ENCODE measurements around the gene TUBAL3.

TUBAL3 gene

DNA sequence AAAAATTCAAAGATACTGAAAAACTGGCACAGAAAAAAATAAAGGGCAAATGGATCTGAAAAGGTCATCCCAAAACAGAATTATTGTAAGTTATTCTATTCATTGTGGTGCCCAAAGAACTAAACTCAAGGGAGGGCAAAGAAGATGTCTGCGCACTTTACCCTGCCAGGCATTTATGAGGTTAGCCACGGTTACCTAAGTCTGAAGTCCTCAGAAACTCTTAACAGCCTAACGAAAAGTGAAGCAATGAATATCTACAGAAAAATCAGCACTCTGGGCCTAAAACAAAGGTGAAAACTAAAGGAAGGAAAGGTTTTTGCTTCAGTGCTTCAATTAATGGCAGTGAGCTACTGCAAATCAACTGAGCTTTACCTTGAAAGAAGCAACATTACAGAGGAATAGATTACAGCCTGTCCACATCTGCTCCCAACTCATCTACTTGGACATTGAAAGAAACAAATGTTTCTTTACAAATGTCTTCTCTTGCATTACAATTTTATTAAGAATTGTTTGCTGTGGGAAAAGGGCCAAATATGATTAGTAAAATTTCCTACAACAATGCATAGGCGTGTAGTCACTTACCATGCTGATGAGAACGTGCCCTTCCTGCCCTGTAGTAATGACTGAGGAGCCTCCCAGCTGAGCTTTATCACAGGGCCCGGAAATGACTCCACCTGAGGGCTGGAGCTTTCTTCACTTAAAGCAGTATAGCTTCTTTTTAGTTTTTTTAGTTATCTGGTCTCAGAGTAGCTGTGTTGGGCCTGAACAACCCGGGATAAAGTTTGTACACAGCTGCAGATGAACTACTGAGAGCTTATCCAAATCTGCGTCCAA is at the start of gene TUBAL3:
TUBAL3 (minus strand) TSS at position 621 of the 834 bp plus-strand sequence; CDS start at position 585, 36 bp downstream.
- peak; percentile 55 for DNase-seq (ENCODE audit: low spot score)

DNA sequence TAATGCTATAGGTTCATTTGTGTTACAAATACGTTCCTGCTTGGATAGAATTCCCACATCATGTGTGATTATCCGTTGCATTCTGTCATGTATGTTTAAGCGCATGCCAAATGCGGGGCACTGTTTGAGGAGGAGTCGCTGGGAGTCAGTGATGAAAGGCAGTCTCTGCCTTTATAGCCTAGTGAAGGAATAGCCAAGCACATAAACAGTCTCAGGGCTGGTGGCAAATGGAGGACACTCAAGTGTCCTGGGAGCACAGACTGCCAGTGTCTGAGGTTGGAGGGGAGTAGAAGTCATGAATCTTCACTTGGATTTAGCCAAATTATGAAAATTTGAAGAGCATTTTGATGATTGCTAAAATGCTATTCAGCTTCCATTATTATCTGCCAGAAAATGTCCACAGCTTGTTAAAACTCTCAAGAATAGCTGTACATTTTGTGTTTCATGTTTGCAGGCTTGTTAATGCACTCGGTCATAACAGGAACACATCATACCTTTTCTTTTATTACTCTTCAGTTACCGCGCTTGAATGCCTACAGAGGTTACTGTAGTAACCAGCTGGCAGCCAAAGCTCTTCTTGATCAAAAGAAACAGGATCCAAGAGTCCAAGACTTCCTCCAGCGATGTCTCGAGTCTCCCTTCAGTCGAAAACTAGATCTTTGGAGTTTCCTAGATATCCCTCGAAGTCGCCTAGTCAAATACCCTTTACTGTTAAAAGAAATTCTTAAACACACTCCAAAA is 49.3 kb upstream of the TUBAL3 start:
- no peak for DNase-seq (ENCODE audit: low spot score)

DNA sequence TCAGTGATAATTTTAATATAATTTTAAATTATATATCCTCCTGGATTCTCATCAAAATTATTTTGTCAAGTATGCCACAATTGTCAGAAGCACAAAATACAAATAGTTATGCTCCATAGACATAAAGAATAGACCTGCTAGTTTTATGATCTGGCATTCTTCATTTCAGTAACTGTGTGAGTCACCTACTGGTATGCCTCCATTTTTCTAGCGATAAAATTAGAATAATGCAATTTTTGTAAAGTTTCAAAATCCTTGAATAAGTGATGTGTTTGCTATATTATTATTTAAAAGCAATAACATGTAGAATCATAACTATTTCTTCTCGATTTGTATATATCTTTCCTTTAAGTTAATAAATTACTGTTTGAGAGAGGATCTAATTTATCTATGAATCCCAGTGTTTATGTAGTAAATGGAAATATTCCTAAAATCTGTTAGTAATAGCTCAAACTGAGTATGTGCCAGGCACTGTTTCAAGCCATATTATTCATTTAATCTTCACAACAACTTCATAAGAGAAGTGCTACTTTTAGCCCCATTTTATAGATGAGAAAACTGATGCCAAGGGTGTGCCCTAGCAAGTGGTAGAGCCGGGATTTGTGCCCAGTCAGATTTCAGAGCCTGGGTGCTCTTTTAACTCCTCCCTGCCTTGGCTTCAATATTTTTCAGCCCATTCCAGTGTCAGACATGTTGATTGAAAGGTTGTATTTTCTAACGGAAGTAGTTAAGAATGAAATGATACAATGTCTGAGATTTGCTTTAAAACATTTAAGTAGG is 46.2 kb upstream of the TUBAL3 start:
- DNase-seq (ENCODE audit: low spot score) = no peak

DNA sequence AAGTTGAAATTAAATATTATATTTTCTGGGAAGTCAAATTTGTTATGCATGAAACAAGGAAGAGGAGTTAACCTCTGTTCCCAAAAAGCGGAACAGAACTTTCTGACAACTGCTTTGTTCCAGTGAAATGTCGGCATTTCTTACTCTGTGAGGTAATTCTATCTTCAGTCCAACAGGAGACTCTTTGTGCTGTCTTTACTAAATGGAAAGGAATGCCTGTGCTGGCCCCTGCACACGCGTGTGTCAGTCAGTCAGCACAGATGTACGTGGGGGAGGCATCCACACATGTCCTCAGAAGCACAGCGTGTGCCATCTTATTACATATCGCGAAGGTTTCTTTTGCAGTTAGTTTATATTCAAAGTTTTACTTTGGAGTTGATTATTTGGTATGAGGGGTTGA is 45.2 kb upstream of the TUBAL3 start:
- DNase-seq (ENCODE audit: low spot score) = no peak

DNA sequence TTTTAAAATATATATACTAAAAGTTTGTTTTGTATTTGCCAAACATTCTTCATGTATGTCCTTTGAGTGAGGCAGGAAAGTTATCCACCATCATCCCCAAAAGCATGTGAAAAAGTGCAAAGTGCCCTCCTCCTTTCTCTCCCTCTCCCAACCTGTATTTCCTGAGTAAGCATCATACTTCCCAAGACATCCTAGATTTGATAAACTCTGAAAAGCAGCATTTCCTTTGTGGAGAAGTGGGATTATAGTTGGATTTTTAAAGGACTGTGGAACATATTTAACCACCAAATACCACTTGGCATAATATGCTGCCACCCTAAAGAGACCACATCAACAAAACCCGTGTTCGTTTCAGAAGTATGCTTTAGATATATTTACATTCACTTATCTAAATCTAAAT is 44.6 kb upstream of the TUBAL3 start:
- DNase-seq (ENCODE audit: low spot score) = no peak

DNA sequence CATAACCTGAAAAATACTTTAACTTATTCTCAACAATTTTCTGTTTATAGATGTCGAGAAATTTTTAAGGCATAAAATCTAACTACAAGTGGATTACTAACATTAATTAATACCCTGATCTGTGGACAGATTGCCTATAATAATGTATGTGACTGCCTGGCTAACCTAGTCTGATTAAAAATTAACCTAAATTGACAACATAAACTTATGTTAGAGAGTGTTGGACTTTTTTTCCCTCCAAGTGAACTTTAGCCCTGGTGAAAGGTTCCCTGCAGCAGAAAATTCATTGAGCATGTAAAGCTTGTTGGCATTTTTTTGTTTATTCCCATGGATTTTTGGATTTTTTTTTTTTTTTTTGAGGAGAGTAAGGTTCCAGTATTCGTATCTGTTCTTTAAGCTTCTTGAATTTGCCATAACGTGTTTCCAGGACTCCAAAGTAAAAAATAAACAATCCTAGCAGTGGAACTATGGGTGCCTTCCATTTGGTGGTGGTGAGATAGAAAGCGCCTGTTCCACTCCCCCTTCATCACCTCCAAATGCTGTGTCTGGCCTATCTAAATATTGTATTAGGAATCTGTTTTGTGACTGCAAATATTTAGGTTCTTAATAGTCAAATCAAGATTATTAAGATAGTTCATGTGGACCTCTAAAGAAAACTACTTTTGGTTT is 43.8 kb upstream of the TUBAL3 start:
- DNase-seq (ENCODE audit: low spot score) = peak; percentile 60

DNA sequence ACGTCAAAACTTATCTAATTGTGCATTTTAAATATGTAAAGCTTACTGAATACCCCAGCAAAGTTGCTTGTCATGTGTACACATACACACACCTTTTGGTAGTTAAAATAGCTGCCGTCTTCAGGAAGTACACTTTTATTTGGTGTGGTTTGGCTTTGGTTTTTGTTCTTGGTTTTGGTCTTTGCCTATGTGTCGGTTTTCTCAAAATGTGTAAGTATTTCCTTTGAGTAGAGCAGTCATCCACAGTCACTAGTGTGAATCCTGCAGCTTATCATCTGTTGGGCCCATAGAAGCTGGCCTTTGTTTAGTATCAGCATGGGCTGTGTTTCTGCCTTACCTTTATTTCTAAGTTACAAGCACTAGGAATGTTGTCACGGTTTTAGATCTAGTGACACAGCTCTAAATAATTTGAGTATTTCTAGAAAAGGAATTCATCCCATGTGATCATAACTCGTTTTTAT is 43.0 kb upstream of the TUBAL3 start:
- peak; percentile 33 for DNase-seq (ENCODE audit: low spot score)

DNA sequence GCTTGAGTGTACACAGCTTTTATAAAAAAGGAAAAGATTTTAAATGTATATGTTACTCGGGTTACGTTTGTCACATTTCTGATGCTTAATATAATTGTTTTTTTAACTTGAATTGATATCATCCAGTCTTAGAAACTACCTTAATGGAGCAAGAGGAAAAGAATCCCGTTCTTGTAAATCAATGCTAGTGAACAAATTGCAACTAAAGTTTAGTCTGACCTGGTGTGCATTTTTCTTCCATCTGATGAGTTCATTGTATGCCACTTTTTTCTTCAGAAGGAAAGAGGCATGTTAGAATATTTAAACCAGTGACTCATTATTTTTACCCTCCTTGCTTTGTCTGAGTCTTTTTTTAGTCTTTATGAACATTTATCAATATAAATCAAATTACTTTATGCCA is 42.4 kb upstream of the TUBAL3 start:
- DNase-seq (ENCODE audit: low spot score) = peak; percentile 31

DNA sequence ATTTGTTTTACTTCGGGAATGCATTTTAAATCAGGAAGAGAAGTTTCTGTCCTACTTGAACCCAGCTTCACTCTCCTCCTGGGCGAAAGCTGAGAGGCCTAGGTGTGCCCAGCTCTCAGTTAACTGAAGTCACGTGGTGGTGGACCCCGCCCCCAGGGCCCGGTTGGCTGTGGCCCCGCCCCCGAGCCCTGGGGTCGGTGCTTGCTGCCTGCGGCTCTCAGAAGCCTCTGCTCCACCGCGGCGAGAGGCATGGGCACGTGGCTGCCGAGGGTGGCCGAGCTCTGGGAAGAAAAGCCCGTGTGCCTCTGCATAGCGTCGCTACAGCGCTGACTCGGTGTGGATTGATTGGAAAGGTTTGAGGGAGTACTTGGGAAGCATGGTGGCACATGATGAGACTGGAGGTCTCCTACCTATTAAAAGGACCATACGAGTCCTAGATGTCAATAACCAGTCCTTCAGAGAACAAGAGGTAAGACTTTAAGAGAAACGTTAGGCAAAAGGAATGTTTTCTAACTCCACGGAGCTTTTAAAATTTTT is 41.8 kb upstream of the TUBAL3 start:
- DNase-seq (ENCODE audit: low spot score) = peak; percentile 93

DNA sequence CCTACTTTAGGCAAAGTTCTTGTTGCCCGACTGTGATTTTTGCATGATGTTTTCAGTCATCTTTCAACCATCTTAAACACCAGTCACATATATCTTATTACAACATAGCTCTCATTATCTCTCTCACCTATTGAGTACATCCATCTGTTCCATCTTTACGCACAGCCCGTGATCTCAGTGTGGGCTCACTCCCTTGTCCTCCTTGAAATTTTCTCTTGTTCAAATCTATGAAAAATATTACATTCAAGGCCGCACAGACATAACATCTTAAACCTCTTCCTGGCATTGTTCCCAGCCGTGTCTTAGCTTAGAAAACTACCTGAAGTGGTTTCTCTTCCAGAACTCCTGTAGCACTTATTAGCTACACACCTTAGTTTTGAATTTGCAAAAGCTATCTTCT is 40.4 kb upstream of the TUBAL3 start:
- no peak for DNase-seq (ENCODE audit: low spot score)

DNA sequence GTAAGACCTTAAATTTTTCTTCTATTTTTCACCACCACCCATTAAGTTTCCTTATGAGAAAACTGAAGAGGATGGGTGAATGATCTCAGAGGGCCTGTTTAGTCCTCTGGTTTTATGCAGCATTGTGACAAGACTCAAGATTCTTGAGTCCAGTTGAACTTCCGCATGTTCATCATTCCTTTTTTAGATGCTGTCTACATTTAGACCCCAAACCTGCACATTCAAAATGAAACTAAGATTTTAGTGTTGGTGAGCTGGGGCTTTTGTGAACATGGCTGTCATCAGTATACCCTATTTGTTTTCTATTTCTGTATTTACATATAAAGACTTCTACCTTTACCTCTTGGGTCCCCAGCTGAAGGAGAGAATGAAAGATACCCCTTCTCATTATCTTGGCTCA is 38.8 kb upstream of the TUBAL3 start:
- no peak for DNase-seq (ENCODE audit: low spot score)

DNA sequence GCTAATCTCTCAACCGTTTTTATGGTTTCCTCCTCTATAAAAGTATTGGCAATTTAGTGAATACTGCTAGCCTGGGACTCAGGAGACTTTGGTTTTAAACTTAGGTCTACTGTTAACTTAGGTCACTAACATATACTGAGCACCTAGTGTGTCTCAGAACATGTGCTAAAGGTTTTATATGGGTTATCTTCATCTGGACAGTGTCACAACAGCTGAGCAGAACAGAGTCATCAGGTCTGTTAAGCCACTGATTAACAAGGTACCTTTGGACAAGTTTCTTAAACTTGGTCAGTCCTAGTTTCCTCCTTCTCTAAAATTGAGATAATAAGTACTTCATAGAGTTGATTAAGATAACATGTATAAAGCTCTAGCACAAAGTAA is 38.4 kb upstream of the TUBAL3 start:
- no peak for DNase-seq (ENCODE audit: low spot score)

DNA sequence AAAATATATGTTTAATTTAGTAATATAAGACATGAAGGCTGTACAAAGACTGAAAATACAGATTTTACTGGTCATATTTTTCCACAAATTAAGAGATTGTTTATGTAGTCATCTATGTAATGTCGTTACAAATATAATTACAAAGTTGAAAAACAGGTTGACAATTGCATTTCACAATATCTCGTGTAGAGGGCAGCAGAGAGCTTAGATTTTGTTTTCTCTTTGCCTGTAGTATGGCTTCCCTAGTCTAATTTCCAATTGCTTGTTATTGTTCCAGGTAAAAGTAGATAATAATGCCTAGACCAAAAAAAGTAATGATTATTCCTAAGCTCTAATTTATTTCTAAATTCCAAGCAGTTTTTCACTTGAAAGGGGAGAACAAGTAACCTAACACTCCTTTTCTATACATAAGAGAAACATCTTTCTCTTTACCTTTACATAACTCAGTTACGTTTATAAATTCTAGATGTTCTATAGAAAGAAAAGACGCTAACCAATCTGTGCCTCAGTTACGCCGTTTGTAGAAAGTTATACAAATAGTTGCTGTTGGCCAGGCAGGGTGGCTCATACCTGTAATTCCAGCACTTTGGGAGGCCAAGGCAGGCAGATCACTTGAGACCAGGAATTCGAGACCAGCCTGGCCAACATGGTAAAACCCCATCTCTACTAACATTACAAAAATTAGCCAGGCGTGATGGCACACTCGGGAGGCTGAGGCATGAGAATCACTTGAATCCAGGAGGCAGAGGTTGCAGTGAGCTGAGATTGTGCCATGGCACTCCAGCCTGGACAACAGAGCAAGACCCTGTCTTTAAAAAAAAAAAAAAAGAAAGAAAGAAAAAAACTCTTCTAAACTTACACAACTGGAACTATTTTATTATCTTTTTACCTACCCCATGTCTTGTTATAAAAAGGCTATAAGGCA is 37.7 kb upstream of the TUBAL3 start:
- DNase-seq (ENCODE audit: low spot score) = peak; percentile 73

DNA sequence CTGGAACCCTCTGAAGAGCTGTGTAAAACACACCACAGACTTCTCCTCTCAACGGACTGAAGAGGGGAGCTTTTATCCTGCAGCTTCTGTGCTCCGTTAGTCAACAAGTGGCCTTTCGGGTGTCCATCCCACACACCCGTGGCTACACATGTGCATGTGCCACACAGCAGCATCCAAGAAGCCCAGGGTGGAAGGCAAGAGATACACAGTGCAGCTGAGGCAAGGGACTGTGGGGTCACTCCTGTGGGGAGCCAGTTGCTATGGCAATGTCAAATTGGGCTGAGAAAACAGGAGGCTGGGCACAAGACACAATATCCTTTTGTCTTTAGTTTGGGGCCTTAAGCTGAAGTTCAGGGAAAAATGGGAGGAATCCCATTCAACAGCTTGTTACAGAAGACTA is 36.5 kb upstream of the TUBAL3 start:
- DNase-seq (ENCODE audit: low spot score) = no peak

DNA sequence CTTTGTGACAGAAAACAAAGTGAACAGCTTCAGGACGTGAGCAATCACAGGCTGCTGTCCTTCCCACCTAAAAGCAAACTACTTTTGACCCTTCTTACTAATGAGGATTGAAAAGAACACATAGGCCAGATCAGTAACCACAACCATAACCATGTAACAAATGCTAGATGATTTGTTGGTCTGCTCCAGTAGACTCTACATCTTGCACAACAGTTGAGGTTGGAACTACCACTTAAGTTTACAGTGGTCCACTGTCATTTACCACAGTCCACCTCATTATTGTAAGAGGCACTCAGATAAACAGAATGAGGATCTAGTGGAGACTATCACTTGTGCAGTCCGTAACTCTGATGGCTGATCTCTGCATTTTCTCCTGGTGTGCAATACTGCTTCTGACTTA is 35.6 kb upstream of the TUBAL3 start:
- no peak for DNase-seq (ENCODE audit: low spot score)

DNA sequence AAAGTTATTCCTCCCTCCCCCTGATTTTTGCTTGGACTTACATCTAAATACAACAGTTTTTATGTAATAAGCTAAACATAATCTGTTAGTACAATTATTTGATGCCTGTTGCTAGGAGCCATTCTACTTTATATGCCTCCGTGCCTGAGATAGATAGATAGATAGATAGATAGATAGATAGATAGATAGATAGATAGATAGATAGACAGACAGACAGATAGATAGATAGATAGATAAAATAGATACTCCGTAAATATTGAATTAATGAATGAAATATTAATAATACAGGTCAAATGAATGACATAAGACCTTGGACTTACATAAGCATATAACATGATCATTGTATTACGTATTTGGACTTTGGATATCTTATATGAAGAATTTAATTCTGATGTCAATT is 30.7 kb upstream of the TUBAL3 start:
- no peak for DNase-seq (ENCODE audit: low spot score)

DNA sequence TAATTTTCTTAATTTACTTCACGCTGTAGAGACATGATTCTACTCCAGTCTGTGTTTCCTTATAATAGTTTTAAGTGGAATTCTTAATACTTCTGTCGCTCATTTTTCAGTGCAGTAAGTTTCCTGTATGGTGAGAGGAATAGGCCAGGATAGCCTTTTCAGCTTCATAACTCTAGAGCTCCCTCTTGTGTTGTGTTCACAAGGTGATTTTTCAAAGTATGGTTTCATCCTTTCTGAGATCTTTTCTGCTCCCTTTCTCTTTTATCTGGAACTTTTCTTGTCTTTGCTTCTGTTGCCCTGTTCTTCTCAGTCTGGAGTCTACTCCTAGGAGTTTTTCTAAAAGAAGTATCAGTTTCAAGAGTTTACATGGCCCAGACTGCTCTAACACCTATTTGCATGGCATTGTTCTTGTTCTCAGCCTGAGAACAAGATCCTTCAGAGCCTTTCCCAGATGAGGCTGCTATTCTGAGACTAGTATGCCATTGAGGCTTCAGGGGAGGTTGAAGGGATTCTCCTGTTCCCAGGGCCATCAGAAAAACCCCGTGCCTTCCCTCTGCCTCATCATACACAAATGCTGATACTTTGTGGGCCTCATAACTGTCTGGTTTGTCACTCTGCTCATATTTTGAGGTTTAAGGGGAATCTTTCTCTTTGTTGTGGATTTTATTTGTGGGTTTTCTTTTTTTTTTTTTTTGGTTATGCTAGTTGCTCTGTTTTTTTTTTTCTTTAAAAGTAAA is 29.6 kb upstream of the TUBAL3 start:
- DNase-seq (ENCODE audit: low spot score) = peak; percentile 65

DNA sequence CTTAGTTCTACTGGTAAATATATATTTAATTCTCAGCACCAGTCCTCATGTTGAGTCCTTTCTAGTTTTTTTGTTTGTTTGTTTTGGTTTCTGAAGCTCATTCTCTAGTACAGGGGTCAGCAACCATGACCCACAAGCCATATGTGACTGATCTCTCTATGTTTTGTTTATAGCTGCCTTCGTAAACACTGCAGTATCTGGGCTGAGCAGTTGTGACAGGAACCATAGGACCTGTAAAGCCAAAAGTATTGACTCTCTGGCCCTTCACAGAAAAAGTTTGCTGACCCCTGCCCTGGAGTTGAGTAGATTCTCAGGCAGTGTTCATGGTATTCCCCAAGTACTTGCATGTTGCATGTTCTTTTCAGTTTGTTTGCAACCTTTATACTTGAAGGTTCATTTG is 28.6 kb upstream of the TUBAL3 start:
- no peak for DNase-seq (ENCODE audit: low spot score)

DNA sequence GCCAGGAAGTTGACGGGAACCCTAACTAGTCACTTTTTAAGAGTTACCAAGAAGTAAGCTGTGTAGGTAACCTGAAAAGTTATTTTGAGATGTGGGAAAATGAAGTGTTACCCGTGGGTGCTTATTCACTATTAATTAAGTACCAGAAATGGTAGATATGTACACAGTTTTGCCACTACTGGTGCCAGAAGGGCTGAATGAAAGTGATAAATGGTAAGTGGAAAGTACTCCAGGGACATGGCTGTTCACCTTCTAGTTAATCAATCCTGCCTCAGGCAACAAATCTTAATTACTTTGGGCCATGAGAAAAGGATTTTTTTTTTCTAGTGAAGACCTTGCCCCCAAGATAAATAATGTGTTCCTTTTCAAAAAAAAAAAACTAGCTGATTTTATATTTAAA is 23.5 kb upstream of the TUBAL3 start:
- DNase-seq (ENCODE audit: low spot score) = no peak

DNA sequence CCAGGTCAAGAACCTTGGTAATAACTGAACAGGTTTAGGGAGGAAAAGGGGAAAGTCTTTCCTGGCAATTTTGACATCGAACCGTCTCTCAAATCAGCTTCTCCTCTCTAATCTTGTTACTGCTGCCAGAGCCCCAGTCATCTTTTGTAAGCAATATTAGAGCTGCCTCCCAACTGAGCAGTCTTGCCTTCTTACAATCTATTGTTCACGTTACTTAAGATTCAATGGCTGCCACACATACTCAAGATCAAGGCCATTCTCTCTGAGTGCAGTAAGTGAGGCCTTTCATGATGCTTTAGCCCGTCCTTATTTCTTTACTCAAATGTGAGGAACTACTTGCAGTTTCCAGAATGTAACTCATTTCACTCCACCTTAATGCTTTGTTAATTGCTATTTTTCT is 20.1 kb upstream of the TUBAL3 start:
- DNase-seq (ENCODE audit: low spot score) = no peak

Data from LoVo (cell line).